Left renal cortex interstitium (tissue), 4 donors: ENCODE results near the gene GLIS2. TPM values are rescaled to one million over a fixed set of nuclear protein-coding genes. Genes with fewer than 3 reads are reported as not detected.
A peak's percentile ranks its signal among the peaks of the same experiment; 100 is the strongest.

Source experiments
- DNase-seq, 4 donors: peaks; one replicate each; pipeline ENCODE4 v3.0.0-alpha.2; 2013; ENCODE audit warnings: low read depth in 4 of 4, low spot score in 2 of 4, missing footprints in 1 of 4
- polyA plus RNA-seq, 4 donors: library from polyadenylated mRNA; unstranded; fragments of 120-200 nt; gene quantifications; one replicate each; pipeline ENCODE4 v1.2.1, GENCODE V29; 2013; ENCODE audit not compliant: insufficient read length in 4 of 4

The GLIS2 gene
- polyA plus RNA-seq, 4 donors: 32.5 to 59.1 (median 48.3) TPM

GRCh38 chr16:4347765-4348509 is 32.1 kb downstream of the GLIS2 start:
- no peak for DNase-seq

- no peak for DNase-seq
Measured at GRCh38 chr16:4349332-4349731, 33.5 kb downstream of the GLIS2 start.

GRCh38 chr16:4350365-4350786 is 34.5 kb downstream of the GLIS2 start:
- no peak for DNase-seq

GRCh38 chr16:4350787-4351659 is 35.2 kb downstream of the GLIS2 start, which contains the start of gene PAM16:
TSS of gene PAM16 (minus strand) at chr16:4351321. CDS start at chr16:4351234, 87 bp downstream.
- DNase-seq: peak in 3 of 4 donors; percentile 82 to 91 (median 86)

- no peak for DNase-seq
Measured at GRCh38 chr16:4351880-4352279, 36.0 kb downstream of the GLIS2 start.

- no peak for DNase-seq
Measured at GRCh38 chr16:4352843-4353242, 37.0 kb downstream of the GLIS2 start.

GRCh38 chr16:4353675-4354074 is 37.8 kb downstream of the GLIS2 start:
- DNase-seq: no peak

- no peak for DNase-seq
Measured at GRCh38 chr16:4354512-4355409, 38.9 kb downstream of the GLIS2 start.

GRCh38 chr16:4356820-4357219 is 41.0 kb downstream of the GLIS2 start:
- no peak for DNase-seq

GRCh38 chr16:4358236-4358635 is 42.4 kb downstream of the GLIS2 start:
- no peak for DNase-seq

- no peak for DNase-seq
Measured at GRCh38 chr16:4358831-4359561, 43.1 kb downstream of the GLIS2 start.

- DNase-seq: no peak
Measured at GRCh38 chr16:4359914-4360313, 44.0 kb downstream of the GLIS2 start.

- DNase-seq: no peak
Measured at GRCh38 chr16:4360538-4361021, 44.7 kb downstream of the GLIS2 start.

GRCh38 chr16:4361033-4361943 is 45.4 kb downstream of the GLIS2 start:
- no peak for DNase-seq

- no peak for DNase-seq
Measured at GRCh38 chr16:4361944-4362311, 46.1 kb downstream of the GLIS2 start.

- DNase-seq: no peak
Measured at GRCh38 chr16:4362476-4363135, 46.7 kb downstream of the GLIS2 start.

- DNase-seq: no peak
Measured at GRCh38 chr16:4364196-4365013, 48.5 kb downstream of the GLIS2 start.
